ENCODE data around the gene RIMBP2. TPM values are rescaled to one million over a fixed set of nuclear protein-coding genes. Genes with fewer than 3 reads are reported as not detected.
A peak's percentile ranks its signal among the peaks of the same experiment; 100 is the strongest.

RIMBP2 gene
- total RNA-seq, 4 donors from 2014 or later: 1.5 to 5.3 (median 2.7) TPM

DNA sequence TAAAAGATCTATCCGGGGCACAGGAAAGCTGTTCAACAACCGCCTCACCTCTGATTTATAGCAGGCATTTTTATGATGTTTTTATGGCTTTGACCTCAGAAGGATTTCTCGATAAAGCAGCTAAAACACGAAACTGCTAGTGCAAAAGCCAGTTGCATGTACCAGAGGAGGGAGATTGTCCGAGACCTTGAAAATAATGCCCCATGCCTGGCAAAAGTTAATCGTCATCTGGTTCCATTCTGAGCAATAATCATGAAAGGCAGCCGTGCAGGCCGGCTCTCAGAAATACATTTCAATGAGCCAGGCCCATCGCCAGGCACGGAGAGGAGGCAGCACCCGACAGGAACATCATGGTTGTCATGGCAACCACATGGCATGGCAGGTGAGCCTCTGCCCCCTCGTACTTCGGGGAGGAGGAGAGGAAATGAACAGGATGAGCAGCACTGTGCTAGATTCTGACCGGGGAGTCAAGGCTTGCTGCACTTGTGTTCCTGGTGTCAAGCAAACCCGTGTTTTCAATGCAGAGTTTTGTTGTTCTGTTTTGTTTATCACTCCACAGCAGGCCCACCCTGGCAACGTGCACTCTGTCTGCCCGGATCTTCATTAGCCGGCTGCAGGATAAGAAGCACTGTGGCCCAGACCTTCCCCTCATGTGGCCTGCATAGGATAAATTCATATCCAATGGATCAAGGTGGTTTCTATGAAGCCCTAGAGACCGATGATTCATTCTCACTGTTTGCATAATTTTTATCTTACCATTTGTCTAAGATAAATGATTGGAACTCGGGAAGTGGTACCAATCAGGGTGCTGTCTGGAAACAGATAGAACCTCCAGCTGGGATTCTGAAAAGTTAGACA is 160.2 kb downstream of the RIMBP2 start:
- TF ChIP-seq CTCF (IDR thresholded peaks at IDR 0.05): no peak
- TF ChIP-seq POLR2A (IDR thresholded peaks at IDR 0.05): no peak
- peak in 1 of 2 donors; percentile 56 for DNase-seq (ENCODE audit: low spot score in 2 of 2)
- intact Hi-C loops (cut with DNase I; ENCODE audit: low total_unique reads): no loop called here
- WGBS, 2 donors: 39 to 51% methylated on average over 20 of the region's 20 CpGs
- H3K4me3 ChIP-seq (ENCODE audit: low read depth, poor library complexity, severe bottlenecking): no peak overlapping the region

GRCh38 chr12:130555221-130555620 is 160.9 kb downstream of the RIMBP2 start:
- TF ChIP-seq CTCF (IDR thresholded peaks at IDR 0.05) (no peak), POLR2A (IDR thresholded peaks at IDR 0.05) (no peak)
- no peak overlapping the region for H3K4me3 ChIP-seq (ENCODE audit: low read depth, poor library complexity, severe bottlenecking)
- 63 to 68% methylated on average over 5 of the region's 5 CpGs for WGBS, 2 donors
- DNase-seq (ENCODE audit: low spot score in 2 of 2): no peak
- intact Hi-C loops (cut with DNase I; ENCODE audit: low total_unique reads): no loop called here

GRCh38 chr12:130552483-130552996 is 163.6 kb downstream of the RIMBP2 start:
- WGBS, 2 donors: 80 to 84% methylated on average over 7 of the region's 7 CpGs
- no peak overlapping the region for H3K4me3 ChIP-seq (ENCODE audit: low read depth, poor library complexity, severe bottlenecking)
- TF ChIP-seq CTCF (IDR thresholded peaks at IDR 0.05) (no peak), POLR2A (IDR thresholded peaks at IDR 0.05) (no peak)
- intact Hi-C loops (cut with DNase I; ENCODE audit: low total_unique reads): no loop called here
- DNase-seq (ENCODE audit: low spot score in 2 of 2): peak in 1 of 2 donors; percentile 28

- 64 to 76% methylated on average over 3 of the region's 3 CpGs for WGBS, 2 donors
- TF ChIP-seq CTCF (IDR thresholded peaks at IDR 0.05) (no peak), POLR2A (IDR thresholded peaks at IDR 0.05) (no peak)
- intact Hi-C loops (cut with DNase I; ENCODE audit: low total_unique reads): no loop called here
- DNase-seq (ENCODE audit: low spot score in 2 of 2): no peak
- H3K4me3 ChIP-seq (ENCODE audit: low read depth, poor library complexity, severe bottlenecking): no peak overlapping the region
Observed at GRCh38 chr12:130549361-130549760, 166.7 kb downstream of the RIMBP2 start.

DNA sequence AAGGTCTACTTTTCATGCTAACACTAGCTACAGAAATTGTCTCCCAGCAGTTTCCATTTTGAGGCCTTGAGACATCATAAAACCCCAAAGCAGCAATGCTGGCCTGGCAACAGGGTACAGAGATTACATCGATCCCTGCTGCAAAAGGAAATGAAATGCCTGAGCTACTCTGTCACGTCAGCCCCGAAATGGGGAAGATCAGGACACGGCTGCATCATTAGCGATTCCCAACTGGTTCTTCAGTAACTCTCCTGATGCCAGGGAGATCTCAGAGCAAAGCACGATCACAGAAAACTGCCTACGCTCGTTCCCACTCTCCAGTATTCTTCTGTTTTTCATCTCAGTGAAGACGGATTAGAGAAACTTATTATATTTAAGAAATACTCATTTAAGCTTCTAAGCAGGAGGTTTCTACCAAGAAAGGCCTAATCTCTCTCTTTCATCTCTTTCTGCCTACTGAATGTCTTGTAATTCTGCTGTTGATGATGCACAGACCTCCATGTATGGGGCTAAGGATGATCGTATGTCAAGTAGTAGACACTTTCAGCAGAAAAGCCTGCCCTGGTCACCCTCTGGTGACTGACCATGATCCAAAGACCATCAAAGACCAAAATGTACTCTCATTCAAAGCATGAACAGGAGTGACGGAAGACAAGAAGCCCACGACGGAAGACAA is 168.5 kb downstream of the RIMBP2 start:
- 85 to 88% methylated on average over 13 of the region's 13 CpGs for WGBS, 2 donors

More for the DNA sequence above, 168.5 kb downstream of the RIMBP2 start:
- H3K4me3 ChIP-seq (ENCODE audit: low read depth, poor library complexity, severe bottlenecking): no peak overlapping the region
- intact Hi-C loops (cut with DNase I; ENCODE audit: low total_unique reads): no loop called here
- no peak for TF ChIP-seq POLR2A (IDR thresholded peaks at IDR 0.05)
- no peak for TF ChIP-seq CTCF (IDR thresholded peaks at IDR 0.05)
- peak in 1 of 2 donors; percentile 64 for DNase-seq (ENCODE audit: low spot score in 2 of 2)

Data from lower leg skin (tissue), 4 donors.